Left ventricle myocardium superior (tissue), 1 donor: ENCODE measurements around the gene HIC2. TPM values are rescaled to one million over a fixed set of nuclear protein-coding genes. Genes with fewer than 3 reads are reported as not detected.
"Not testable (repeated sequence)": the region's sequence is repeated elsewhere in the genome, so short reads cannot be mapped to it uniquely, and the experiment has no call there.

Experiments used
- ATAC-seq: fragments of 200-7000 bp; cut with Tn5 transposase; one replicate; pipeline ENCODE4 v1.9.1; 2020; ENCODE audit warnings: mild to moderate bottlenecking, moderate library complexity
- DNase-seq: peaks from one replicate; pipeline ENCODE4 v3.0.0-alpha.2; 2020
- intact Hi-C: fragments of 100-400 bp; cut with micrococcal nuclease; formaldehyde crosslinking; loops from one replicate; pipeline ENCODE4 v1.11.0; 2022
- total RNA-seq: library from RNA; stranded (reverse); fragmentation: NEBNext Ultra II Directional; extraction: Animal tissue kit (Norgen Biotek cat#: 25700); gene quantifications from one replicate; pipeline ENCODE4 v1.2.1, GENCODE V29; 2021
- donor health status: DM: no; HTN: yes; CAD: no; lungs with severe emphysema.

HIC2 gene
- total RNA-seq, 1 donor from 2014 or later: 1.2 TPM

DNA sequence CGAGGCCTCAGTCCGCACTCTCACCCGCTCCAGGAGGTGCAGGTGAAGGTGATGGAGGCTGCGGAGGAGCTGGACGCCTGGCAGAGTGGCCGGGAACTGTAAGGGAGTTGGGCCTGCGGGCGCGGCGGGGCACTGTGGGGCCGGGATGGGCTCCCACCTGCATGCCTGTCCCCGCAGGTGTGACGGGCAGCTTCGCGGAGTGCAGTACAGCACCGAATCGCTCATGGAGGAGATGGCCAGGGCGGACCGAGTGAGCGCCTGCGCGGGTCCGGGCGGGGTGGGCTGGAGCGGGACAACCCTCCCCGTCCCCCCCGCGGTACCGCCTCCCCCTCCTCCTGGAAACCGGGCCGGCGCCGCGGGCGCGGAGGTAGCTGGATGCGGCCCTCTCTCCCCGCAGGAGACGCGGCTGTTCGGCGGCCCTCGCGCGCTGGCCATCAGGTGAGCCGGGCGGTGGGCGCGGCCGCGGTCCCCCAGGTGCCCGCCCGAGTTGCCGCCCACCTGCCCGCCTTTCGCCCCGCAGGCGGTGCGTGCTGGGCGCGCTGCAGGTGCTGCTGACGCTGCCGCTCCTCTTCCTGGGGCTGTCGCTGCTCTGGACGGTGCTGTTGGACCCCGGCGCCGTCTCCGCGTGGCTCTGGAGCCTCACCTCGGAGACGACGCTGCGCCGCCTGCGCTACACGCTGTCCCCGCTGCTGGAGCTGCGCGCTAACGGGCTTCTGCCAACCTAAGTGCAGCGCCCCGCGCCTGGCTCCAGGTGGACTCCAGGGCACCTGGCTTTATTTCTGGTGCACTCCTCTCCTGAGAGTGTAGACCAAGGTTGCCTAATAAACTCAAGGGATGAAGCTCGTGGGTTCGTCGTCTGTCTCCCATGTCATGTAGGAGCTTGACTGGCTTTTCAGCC is 52.2 kb downstream of the HIC2 start:
- intact Hi-C loops, ATAC-seq, DNase-seq: not testable (repeated sequence)

DNA sequence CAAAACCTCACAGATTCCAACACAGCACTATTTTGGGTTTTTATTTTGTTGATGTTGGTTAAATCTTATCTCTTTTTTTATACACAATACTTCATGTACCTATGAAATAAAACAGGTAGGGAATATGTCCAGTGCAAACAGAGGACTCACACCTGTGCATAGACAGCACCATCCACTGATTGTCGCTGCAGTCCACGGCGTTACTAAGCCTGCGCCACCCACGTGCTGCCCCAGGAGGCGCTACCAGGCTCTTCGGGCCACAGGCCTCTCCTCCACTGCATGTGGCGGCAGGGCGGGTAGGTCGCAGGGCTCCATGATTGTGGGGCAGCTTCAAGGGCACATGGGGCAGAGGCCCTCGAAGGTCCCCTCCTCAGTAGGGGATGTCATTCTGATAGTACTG is 55.8 kb downstream of the HIC2 start:
- DNase-seq, ATAC-seq, intact Hi-C loops: not testable (repeated sequence)

DNA sequence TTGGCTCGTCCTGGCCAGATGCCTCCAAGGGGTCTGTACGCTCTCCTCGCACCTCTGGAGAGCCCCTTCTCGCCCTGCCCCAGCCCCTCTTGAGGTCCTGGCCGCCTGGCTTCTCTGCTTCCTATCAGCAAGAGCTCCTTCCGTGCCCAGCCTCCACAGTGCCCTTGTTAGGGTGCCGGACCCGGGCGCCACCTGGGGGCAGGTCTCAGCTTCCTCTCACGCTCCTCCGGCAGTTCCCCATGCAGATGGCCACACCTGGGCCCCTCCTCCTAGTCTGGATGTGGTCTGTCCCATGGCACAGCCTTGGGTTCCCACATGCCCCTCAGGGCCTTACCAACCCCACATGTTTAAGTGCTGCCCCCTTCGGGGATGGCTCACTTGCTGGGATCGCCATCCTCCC is 56.5 kb downstream of the HIC2 start:
- ATAC-seq, DNase-seq, intact Hi-C loops: not testable (repeated sequence)

DNA sequence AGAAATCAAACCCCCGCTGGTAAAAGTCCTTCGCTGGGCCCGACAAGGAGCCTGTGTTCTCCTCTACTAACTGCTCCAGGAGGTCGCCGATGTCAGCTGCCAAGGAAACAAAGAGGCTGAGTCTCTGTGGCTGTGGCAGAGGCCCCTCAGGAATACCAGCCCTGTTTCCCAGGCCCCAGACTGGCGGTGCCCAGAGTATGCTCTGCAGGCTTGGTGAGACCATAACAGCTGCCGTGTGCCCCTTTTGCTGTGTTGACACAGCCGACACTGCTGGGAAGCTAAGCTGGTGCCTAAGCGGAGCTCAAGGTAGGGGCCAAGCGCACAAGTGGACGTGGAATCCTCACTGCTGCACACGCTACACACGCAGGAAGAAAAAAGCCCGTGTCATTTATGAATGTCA is 66.9 kb downstream of the HIC2 start:
- intact Hi-C loops, DNase-seq, ATAC-seq: not testable (repeated sequence)

- intact Hi-C loops, ATAC-seq, DNase-seq: not testable (repeated sequence)
Measured at GRCh38 chr22:21487723-21488122, 70.6 kb downstream of the HIC2 start.

DNA sequence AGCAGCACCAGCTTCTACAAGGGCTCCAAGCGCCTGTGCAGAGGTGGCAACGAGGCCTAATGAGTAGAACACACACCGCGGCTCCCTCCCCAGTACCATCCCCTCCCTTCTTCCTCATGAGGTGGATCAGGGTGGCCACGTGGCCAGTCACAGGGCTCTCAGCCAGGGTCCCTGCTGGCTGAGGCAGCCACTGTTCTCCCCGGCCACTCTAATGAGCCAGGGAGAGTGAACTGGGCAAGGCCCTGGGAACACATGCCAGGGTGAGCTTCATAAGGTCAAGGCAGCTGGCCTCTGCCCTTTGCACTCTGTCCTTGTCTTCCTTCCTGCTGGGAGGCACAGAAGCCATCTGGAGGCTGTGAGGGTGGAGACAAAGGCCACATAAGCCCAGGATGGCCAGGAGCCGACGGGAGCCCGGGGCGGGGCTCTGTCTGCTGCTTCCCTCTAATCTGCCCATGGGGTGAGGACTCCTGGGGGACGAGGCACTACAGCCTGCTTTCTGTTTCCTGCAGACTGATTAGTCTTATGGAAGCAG is 72.0 kb downstream of the HIC2 start:
- ATAC-seq, DNase-seq, intact Hi-C loops: not testable (repeated sequence)

GRCh38 chr22:21490556-21490955 is 73.4 kb downstream of the HIC2 start:
- ATAC-seq, intact Hi-C loops, DNase-seq: not testable (repeated sequence)

DNA sequence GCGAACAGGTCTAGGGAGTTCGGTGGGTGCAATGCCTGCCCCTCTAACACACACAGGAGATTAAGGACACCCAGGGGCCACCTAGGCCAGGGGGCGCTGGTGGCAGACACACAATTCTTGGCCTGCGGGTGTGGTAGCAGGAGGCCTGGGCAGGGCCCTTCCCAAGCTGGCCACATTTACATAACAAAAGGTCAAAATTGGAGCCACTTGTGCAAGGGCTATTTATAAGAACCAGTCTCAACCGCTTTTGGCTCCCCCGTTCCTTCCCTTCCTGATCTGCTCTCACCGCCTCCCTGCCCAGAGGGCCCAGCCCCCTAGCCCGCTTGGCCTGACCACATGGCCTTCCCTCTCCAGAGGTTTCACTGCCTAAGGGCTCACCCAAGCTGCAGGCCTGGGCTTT is 75.1 kb downstream of the HIC2 start:
- DNase-seq, intact Hi-C loops: not testable (repeated sequence)
- peak; percentile 55 for ATAC-seq

- DNase-seq, intact Hi-C loops: not testable (repeated sequence)
- ATAC-seq: peak; percentile 84
Measured at GRCh38 chr22:21493789-21494782, 76.9 kb downstream of the HIC2 start.

DNA sequence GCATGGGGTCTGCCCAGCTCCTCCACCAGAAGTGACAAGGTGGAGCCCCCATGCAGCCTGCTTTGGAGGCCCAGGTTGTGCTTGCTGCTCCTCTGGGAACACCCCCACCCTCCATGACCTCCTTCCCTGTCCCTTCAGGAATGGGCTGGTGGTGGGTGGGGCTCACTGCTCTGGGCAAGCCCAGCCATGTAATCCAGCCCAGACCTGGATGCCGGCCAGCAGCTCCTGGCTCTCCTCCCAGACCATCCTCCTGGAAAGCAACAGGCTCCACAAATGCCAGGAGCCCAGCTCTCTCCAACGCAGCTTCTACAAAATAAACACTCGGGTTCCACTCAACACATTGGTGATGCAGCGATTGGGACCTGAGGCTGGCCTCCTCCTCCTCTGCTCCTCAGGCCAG is 80.8 kb downstream of the HIC2 start:
- intact Hi-C loops, DNase-seq: not testable (repeated sequence)
- ATAC-seq: peak; percentile 78

- intact Hi-C loops, ATAC-seq, DNase-seq: not testable (repeated sequence)
Measured at GRCh38 chr22:21498489-21498888, 81.3 kb downstream of the HIC2 start.

DNA sequence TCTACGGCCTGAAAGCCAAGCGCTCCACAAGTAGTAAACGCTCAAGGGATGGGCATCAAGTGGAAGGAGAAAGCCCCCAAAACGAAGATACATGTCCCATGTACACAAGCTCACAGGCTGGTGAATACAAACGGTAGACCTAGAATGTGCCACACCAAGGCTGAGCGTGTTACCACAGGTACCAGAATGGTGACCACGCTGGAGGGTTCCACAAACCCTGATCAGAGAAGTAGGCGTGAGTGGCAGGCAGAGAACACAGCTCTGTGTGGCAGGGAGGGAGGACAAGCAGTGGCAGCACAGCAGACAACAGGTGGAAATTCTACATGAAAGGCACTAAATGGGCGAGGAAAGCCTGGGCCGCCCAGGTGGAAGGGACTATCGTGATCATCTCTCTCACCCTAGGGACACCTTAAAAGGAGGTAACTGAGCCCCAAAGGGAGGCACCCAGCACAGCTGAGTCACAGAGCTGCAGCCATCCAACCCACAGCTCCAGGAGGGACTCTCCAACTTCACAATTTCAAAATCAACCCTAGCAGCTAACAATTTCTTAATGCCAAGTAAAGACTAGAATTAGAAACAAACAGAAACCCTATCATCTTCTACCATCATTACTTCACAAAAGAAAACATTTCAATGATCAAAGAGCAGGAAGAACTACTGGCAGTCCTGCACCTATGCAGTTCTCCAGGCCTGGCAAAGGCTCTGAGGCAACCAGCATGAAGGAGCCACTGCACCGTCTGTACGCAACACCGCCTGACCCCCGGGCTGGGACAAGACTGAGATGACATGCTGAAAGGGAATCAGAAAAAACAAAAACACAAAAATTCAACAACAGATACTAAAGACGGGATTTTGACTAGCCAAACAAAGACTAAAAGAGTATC is 82.7 kb downstream of the HIC2 start:
- intact Hi-C loops, DNase-seq, ATAC-seq: not testable (repeated sequence)

Other genes with a start within 250 kb of the HIC2 start
- 0.05 TPM for gene RIMBP3B, start 33.6 kb upstream of the HIC2 start, total RNA-seq
- 0.74 TPM for gene TMEM191C, start 50.0 kb downstream of the HIC2 start, total RNA-seq
- not detected for gene RIMBP3C, start 134.1 kb downstream of the HIC2 start, total RNA-seq
- 51.6 TPM for gene UBE2L3, start 150.3 kb downstream of the HIC2 start, total RNA-seq
- 4.9 TPM for gene YDJC, start 212.7 kb downstream of the HIC2 start, total RNA-seq
- gene CCDC116, start 215.4 kb downstream of the HIC2 start, total RNA-seq: not detected
- 17.9 TPM for gene SDF2L1, start 224.9 kb downstream of the HIC2 start, total RNA-seq
- gene PPIL2, start 248.6 kb downstream of the HIC2 start, total RNA-seq: 25.7 TPM